Pons (tissue), 1 donor: ENCODE measurements around the gene IPO7.
"Not testable (repeated sequence)": the region's sequence is repeated elsewhere in the genome, so short reads cannot be mapped to it uniquely, and the experiment has no call there.

ENCODE experiments used
- DNase-seq: peaks from one replicate; pipeline ENCODE4 v3.0.0-alpha.2; 2016; ENCODE audit warnings: low spot score

Gene IPO7

DNA sequence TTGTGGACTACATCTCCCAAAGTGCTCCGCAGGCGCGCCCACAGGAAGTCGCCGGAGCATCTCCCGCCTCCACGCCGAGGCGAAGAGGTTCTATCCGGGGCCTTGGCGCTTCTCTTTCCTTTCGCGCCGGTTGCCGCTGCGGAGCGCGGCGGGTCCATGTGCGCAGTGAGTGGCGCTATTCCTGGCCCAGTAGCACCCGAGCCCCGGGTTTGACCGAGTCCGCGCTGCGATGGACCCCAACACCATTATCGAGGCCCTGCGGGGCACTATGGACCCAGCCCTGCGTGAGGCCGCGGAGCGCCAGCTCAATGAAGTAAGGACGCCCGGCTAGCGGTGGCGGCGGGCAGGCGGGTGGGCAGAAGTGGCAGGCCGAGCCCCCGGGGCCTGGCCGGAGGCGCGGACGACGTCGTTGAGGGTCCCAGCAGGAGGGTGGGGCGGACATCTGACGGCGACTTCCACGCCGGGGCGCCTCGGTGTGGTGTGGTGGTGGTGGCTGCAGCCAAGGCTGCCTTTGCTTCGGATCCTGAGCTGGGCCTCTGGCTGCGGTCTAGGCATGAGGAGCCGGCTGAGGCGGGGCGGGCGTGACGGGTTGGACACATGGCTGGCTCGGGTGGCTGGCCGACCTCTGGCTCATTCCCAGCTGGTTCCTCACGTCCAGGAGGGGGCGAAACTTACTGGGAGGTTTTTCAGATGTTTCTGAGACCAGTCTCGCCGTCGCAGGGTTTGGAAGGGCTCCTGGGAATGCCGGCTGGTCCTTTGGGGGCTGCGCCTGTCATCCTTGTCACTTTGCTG is at the start of gene IPO7:
Gene IPO7, plus strand, starts transcription at position 118 of the 792 bp plus-strand sequence. Its CDS starts 112 bp downstream, at position 230.
- peak; percentile 93 for DNase-seq

DNA sequence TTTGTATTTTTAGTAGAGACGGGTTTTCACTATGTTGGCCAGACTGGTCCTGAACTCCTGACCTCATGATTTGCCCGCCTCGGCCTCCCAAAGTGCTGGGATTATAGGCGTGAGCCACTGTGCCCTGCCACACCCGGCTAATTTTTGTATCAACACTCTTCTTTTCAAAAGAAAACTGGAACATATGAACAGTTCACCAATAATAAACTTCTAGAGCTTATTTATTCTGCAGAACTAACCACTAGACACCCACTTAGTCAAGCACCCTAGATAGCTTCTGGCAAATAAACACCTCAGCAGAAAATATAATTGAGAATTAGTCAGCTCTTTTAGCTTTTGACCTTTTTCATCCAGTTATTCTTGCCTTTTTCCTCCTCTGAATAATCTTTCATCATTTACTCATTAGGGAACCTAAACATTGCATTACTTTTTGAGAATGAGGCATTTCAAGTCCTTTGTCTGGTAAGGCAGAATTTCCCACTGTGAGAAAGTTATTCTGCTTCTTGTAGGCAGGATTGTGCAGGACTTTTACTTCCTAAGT is 42.7 kb upstream of the IPO7 start:
- no peak for DNase-seq

DNA sequence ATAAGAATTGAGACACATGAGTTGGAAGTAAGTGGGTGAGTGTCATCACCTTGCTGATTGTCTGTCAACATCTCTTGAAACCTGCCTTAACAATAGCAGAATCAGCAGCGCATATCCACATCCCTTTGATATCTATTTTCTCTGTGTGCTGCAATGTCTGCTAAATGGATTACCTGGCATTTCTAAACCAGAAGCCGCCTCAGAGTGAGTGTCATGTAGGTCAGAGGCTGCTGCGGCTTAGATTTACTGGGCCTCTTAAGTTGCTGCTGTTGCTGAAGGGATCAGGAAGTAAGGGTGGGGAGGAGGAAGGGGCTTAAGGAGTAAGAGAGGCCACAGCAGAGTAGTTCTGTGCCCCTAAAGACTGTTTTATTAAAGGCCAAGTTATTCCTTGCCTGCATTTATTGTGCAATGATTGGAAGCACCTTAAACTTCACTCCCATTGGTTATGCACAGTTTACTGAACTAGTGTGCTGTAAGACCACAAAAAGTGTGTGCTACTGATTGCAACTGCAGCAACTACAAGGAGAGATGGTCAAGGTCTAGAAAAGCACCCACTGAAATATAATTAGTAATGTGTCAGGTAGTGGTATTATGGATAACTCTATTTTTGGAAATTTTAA is 40.3 kb upstream of the IPO7 start:
- DNase-seq = no peak

DNA sequence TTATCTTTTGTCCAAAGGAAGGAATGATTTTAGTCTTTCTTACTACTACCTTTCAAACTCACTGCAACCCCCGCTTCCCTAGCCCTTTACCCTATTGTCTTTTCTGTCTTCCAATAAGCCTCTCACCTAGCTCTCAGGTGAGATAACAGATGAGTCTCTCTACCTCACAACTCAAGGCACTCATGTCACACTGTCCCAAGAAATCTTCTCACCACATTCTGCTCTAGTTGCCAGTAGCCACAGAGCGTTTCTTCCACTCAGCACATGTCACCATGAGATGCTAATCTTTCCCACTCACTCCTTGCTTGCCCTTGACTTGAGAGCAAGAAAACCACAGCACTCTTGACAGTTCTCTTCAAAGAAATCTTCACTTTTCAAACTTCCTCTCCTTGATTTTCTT is 37.4 kb upstream of the IPO7 start:
- DNase-seq = no peak

DNA sequence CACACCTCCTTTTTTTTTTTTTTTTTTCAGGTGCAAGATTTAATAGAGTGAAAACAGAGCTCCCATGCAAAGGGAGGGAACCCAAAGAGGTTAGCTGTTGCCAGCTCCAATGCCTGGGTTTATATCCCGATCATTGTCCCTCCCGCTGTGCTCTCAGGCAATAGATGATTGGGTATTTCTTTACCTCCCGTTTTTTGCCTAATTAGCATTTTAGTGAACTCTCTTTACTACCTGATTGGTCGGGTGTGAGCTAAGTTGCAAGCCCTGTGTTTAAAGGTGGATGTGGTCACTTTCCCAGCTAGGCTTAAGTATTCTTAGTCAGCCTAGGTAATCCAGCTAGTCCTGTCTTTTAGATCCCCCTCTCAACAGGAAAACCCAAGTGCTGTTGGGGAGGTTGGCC is 36.7 kb upstream of the IPO7 start:
- not testable (repeated sequence) for DNase-seq

DNA sequence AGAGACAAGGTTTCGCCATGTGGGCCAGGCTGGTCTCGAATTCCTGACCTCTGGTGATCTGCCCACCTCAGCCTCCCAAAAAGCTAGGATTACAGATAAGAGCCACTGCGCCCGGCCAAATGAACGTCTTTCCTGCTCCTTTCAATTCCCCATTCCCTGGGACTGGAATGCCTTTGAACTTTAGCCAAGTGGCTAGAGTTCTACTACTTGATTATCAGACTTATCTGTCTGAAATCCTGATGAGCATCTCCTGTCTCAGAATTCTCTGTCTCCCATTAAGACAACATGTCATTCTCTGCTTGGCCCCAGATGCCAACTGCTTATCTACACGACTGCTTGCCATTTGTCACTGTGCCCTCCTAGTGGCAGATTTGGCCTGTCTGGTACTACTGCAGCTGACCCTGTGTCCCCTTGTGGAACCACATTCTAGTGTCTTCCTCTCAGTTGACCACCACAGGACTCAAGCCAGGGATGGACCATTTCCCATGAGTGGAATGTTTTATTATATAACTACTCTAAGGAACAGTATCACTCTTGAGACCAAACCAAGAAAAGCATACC is 33.1 kb upstream of the IPO7 start:
- no peak for DNase-seq

DNA sequence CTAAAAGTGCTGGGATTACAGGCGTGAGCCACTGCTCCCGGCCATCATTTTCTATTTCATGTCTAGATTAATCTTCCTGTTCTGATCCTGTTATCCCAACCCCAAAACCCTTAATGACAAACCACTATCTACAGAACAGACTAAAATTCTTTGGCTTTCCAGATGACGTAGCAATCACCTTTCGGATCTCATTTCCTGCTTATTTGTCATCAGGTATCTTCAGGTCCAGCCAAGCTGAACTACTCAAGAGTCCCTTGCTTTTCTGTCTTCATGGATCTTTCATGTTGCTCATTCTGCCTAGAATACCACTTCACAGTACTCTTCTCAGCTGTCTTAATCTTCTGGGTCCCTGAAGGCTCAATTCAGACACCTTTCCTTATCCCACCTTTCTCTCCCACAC is 27.4 kb upstream of the IPO7 start:
- no peak for DNase-seq

DNA sequence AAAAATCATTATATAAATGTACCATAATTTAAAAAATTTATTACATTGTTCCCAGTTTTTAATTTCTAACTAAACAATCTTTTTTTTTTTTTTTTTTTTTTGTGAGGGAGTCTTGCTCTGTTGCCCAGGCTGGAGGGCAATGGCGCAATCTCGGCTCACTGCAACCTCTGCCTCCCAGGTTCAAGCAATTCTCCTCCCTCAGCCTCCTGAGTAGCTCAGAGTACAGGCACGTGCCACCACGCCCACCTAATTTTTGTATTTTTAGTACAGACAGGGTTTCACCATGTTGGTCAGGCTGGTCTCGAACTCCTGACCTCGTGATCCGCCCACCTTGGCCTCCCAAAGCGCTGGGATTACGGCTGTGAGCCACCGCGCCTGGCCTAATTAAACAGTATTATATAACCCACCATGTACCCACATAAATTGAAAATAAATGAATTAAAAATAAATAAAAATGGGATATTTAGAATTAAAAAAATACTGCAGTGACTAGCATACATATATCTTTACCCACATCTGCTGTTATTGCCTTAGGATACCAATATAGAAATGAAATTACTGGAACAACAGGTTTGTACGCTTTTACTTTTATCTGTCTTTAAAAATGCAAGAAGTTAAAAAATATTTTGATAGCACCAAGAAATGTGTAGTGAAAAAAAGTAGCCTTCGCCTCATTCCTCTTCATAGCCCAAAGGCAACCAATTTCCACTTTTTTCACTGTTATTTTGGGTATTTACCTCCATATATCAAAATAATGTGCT is 23.4 kb upstream of the IPO7 start:
- DNase-seq = not testable (repeated sequence)

DNA sequence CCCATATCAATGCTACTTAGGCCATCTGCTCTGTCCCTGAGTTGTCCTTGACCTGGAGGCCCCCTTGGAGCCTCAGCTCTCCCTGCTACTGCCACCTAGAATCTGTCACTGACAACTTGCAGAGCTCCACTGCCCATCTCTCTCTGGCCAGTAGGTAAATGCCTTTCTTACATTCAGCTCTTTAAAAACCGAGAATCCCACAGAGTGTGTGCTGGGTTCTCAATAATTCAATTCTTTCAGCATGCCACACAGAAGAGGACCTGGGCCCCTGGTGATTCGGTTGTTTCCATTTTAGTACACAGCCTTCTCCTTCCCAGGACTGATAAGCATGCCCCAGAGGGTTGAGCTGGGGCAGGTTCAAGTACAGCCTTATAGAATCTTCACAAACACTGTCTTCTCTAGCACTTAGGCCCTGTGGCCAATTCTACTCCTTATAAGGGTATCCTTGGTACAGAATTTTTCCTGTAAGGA is 22.0 kb upstream of the IPO7 start:
- no peak for DNase-seq

DNA sequence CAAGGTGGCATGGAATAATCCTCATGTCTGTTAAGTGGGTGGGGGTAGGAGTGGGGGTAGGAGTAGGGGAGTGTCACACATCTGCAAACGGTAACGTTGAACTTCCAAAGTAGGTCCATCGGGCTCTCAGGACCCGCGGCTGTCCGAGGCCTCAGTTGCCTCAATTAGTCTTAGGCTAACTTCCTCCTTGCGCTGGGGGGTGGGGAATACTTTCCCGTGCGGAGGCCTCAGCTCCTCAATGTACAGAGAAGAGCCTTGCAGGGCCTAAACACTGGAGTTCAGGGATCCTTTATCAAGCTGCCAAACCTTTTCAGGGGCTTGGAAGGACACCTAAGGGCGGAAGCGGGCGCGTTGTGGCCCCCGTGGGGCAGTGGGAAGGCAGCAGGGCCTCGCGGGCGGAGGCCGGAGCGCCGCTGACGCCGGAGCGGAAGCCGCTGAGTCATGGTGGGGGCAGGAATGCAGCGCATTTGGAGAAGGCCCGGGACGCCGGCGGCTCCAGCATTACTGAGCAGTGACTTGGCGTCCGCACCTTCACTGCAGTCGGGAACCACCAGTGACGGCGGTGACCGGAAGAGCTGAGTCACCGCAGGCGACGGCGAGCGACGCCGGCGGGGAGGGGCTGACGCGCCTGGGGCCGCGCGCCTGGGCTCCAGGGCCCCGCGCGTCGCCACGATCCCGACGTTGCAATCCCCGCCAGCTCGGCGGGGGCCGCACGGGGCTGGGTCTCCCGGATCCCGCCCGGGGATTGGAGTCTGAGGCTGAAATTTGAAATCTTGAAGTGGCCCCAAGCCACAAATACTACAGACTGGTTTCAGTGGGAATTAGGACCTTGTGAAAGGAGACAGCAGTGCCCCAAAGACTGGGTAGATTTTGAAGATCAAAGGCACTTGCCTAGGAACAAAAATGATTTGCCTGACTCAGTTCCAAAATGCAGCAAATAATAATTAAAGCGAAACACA is 20.2 kb upstream of the IPO7 start:
- peak; percentile 90 for DNase-seq

DNA sequence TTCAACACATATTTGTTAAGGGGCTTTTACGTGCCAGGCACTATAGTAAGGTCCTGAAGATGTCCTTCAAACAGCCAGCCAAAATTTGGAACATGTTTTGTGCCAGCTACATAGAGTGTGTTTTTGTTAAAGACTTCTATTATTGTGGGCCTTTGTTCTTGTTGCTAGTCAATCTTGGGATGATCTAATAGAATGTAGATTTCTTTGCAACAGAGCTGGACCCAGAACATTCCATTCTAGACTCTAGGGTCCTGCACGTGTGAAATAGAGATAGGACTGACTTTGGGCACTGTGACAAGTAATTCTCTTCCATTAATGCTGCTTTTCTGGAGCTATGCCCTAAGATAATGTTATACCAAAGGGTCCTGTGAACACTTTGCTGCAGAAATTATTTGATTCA is 16.9 kb upstream of the IPO7 start:
- DNase-seq = no peak

DNA sequence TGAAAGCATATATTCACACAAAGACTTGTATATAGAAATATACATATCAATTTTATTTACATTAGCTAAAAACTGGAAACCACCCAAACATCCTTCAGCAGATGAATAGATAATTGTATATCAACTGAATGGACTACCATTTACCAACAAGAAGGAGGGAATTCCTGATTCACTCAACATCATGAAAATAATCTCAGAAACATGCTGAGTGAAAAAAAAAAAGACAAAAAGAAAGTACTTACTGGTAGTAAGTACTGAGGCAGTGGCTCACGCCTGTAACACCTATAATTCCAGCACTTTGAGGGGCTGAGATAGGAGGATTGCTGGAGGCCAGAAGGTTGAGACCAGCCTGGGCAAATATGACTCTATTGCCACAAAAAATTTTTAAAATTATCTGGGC is 7.4 kb upstream of the IPO7 start:
- no peak for DNase-seq

DNA sequence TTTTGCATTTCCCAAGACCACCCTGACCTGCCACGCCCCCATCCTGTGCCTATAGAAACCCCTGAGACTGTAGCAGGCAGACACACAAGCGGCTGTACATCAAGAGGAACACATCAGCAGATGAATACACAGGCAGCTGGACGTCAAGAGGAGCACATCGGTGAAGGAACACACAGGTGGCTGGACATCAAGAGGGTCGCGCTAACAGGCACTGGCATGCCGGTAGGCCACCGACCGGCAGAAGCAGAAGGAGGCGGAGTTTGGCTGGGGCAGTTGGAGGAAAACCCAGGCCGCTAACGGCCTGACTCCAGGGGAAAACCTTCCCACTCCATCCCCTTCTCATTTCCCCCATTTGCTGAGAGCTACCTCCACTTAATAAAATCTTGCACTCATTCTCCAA is 5.4 kb upstream of the IPO7 start:
- DNase-seq = no peak

DNA sequence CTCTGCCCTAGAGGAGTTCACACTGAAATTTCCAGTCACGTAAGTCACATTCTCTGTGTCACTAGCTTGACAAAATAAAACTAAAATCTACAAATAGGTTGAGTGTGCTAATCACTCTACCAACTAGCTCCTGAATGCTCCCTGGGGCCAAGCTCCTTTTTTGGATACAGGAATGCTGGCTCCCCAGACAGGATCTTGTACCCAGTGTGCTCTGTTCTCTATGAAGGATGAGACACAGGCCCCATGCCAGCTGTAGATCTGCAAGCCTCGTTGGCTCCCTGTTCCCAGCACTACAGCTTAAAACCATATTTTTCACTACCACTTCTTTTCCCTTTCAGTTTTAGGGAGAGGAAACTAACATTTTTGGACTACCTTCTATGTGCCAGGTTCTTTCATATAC is 3.7 kb upstream of the IPO7 start:
- DNase-seq = no peak

DNA sequence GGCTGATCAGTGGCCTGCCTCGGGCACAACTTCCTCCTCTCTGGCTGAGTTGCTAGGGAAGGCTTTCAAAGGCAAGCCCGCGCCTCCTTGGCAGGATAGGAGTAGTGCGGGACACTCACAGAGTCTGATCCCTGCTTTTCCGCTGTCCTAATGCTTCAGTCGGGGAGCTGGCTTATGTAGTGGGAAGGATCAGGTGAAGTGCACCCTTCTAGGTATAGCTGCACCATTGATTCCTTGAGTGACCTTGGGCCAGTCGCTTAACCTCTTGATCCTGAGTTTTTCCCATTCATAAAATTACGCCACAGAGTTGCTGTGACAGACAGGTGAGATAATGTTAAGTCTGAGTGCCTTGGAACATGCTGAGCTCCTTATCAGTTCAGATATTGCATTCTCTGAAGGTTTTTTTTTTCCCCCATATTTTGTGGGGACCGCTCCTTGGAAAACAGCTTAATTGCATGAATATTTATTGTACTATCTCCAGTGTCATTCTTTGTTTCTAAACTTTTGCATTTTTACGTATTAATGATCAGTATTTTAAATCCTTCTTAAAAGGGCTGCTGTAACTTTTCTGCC is 961 bp downstream of the IPO7 start:
- peak; percentile 27 for DNase-seq

DNA sequence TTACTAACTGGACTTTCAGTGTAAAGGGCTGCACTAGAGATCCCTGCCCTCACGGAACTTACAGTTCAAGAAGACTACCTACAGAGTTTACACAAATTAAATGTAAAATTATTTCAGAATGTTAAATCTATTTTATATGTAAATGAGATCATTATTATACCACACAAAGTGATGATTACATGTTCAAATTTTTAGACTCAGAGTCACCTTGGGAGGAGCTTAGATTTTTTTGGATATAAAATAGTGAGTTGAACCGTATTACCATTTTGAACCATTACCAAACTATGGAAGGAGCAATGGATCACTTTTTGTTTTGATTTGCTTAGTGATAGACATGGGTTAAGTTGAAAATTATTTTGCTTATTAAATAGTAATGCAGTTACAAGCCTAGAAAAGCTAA is 1.6 kb downstream of the IPO7 start:
- DNase-seq = no peak

DNA sequence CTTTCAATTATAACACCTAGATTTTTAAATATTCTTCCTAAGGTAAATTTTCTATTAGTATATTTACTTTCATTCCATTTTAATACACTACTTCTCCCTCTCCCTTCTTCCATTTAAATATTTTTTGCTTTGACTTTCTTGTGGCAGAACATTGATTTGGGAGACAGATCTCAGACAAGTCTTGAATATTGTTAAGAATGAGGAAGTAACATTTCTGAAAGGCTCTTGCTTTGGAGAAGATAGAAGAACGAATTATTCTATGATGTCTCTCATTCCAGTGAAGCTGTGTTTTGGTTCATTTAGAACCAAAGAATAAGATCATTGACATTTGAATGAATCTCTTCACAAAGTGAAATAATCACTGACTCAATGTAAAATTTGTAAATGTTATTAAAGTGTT is 2.4 kb downstream of the IPO7 start:
- DNase-seq = no peak

DNA sequence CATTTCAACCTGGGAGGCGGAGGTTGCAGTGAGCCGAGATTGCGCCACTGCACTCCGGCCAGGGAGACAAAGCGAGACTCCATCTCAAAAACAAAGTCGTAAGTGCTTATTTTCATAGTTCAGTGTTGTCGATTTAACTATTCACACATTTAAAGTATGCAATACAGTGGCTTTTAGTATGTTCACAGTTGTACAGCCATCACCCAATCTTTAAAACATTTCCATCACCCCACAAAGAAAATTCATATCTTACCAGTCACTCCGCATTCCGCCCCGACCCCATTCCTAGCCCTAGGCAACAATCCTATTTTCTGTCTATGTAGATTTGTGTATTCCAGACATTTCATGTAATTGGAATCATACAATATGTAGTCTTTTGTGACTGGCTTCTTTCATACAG is 11.9 kb downstream of the IPO7 start:
- no peak for DNase-seq

DNA sequence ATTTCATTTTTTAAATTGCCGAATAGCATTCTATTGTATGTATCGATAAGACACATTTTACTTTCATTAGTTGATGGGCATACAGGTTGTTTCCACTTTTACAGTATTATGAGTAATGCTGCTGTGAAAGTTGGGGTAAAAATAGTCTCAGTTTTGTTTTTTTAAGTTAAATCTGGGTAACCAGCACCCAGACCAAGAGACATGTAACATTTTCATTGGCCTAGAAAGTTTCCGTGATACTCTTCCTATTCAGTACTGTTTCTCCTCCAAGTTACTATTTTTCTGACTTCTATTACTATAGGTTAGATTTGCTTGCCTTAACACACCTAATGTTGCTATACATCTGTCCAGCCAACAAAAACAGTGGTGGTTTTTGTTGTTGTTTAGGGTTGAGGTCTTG is 12.3 kb downstream of the IPO7 start:
- no peak for DNase-seq

DNA sequence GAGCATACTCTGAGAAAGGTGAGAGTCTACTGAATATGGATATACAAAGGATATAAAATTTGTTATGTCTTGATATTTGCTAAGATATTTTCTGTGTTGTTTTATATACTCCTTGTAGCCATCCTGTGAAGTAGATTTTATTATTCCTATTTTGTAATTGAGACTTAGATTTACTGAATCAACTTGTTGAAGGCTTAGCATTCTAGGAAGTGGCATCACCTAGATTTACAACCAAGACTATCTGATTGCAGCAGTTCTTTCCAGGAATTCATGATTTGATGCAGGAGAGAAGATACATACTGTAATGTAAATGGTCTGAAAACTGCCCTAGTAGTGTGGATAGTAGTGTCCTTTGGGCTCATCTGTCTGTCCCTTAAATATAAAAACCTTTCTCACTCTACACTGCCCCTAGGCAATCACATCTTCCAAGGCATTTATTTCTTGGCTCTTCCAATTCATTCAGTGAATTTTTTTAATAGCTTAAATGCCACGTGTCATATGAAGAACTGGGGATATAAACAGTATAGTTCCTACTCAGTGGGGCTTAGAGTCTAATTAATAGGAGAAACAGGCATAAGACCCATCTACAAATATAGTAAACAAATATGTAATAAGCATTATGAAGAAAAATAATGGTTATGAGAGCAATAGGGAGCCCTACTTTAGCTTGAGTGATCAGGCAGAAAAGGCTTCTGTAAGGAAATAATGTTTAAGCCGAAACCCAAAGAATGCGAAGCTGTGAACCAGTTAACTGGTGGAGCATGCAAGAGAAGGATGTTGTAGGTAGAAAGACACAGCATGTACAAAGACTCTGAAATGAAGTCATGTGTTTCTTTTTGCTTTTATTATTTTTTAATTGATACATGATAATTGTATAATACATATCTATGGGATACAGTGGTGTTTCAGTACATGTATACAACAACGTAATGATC is 13.6 kb downstream of the IPO7 start:
- DNase-seq = no peak
